Measurements from ENCODE around the gene NCF2. TPM values are rescaled to one million over a fixed set of nuclear protein-coding genes. Genes with fewer than 3 reads are reported as not detected.

Gene NCF2
- total RNA-seq, 2 donors from 2014 or later, result 8.3 to 9.6 TPM

- no peak for TF ChIP-seq POLR2A (IDR thresholded peaks at IDR 0.05)
- no peak for TF ChIP-seq CTCF (IDR thresholded peaks at IDR 0.05)
- Histone ChIP-seq H3K9me3 (no peaks in the 10 kb centered on the region), H3K27me3 (no peaks in the 10 kb centered on the region), H3K4me3 (no peak overlapping the region), H3K36me3 (replicated peaks in 1 of 2; ENCODE audit: insufficient read depth in 1 of 2, low read depth in 2 of 2) (no peaks in the 10 kb centered on the region), H3K4me1 (no peaks in the 10 kb centered on the region), H3K27ac (no peak overlapping the region)
- intact Hi-C loops (cut with DNase I), result no loop called here
- ATAC-seq (no peak), DNase-seq (no peak)
- WGBS, 2 donors, result 39 to 47% methylated on average over 3 of the region's 3 CpGs
These were observed 22.1 kb upstream of the NCF2 start for GRCh38 chr1:183612407-183612806.

GRCh38 chr1:183611021-183611420, 20.8 kb upstream of the NCF2 start:
- DNase-seq (no peak), ATAC-seq (no peak)
- no peaks in the 10 kb centered on the region for H3K27me3 ChIP-seq
- H3K4me1 ChIP-seq, result peaks cover 4% of the 10 kb centered on the region
- H3K9me3 ChIP-seq, result no peaks in the 10 kb centered on the region
- intact Hi-C loops (cut with DNase I), result no loop called here
- H3K36me3 ChIP-seq (replicated peaks in 1 of 2; ENCODE audit: insufficient read depth in 1 of 2, low read depth in 2 of 2), result no peaks in the 10 kb centered on the region
- TF ChIP-seq POLR2A (IDR thresholded peaks at IDR 0.05) (no peak), CTCF (IDR thresholded peaks at IDR 0.05) (no peak)
- H3K27ac ChIP-seq, result no peak overlapping the region
- 34 to 72% methylated on average over 2 of the region's 2 CpGs for WGBS, 2 donors
- H3K4me3 ChIP-seq, result no peak overlapping the region

GRCh38 chr1:183609759-183610452, 19.6 kb upstream of the NCF2 start:
- no peaks in the 10 kb centered on the region for H3K9me3 ChIP-seq
- H3K27ac ChIP-seq, result peak overlapping the region in 1 of 4 donors; percentile 34
- 35 to 47% methylated on average over 3 of the region's 3 CpGs for WGBS, 2 donors
- intact Hi-C loops (cut with DNase I), result no loop called here
- no peak for TF ChIP-seq CTCF (IDR thresholded peaks at IDR 0.05)
- TF ChIP-seq POLR2A (IDR thresholded peaks at IDR 0.05), result no peak
- DNase-seq (no peak), ATAC-seq (no peak)
- no peaks in the 10 kb centered on the region for H3K27me3 ChIP-seq
- no peaks in the 10 kb centered on the region for H3K36me3 ChIP-seq (replicated peaks in 1 of 2; ENCODE audit: insufficient read depth in 1 of 2, low read depth in 2 of 2)
- H3K4me1 ChIP-seq, result peaks cover 4% of the 10 kb centered on the region
- no peak overlapping the region for H3K4me3 ChIP-seq

- Histone ChIP-seq H3K9me3 (no peaks in the 10 kb centered on the region), H3K4me1 (peaks cover 4% of the 10 kb centered on the region), H3K4me3 (no peak overlapping the region), H3K36me3 (replicated peaks in 1 of 2; ENCODE audit: insufficient read depth in 1 of 2, low read depth in 2 of 2) (no peaks in the 10 kb centered on the region), H3K27ac (peak overlapping the region in 1 of 4 donors; percentile 34), H3K27me3 (no peaks in the 10 kb centered on the region)
- no peak for TF ChIP-seq POLR2A (IDR thresholded peaks at IDR 0.05)
- peak in 2 of 7 experiments; percentile 22 to 41 for TF ChIP-seq CTCF (IDR thresholded peaks at IDR 0.05)
- ATAC-seq (no peak), DNase-seq (peak in 2 of 4 donors; percentile 30 to 68)
- intact Hi-C loops (cut with DNase I), result no loop called here
- 52 to 65% methylated on average over 5 of the region's 5 CpGs for WGBS, 2 donors
These were observed 19.1 kb upstream of the NCF2 start for GRCh38 chr1:183609313-183609712.

Measured in body of pancreas (tissue), 4 donors.